Mucosa of descending colon (tissue), 3 donors: ENCODE results near the gene MEGF11. TPM values are rescaled to one million over a fixed set of nuclear protein-coding genes. Genes with fewer than 3 reads are reported as not detected.

Experiments
- ATAC-seq: fragments of 200-7000 bp; cut with Tn5 transposase; one replicate; pipeline ENCODE4 v1.9.1; 2020; ENCODE audit warnings: mild to moderate bottlenecking, moderate library complexity
- DNase-seq, 3 donors: peaks; one replicate each; pipeline ENCODE4 v3.0.0-alpha.2; 2020
- H3K36me3 ChIP-seq: fragments of 200-600 bp; one replicate; pipeline ENCODE4 v1.8.0; 2021; ENCODE audit warnings: low read depth, mild to moderate bottlenecking
- H3K4me1 ChIP-seq: fragments of 200-600 bp; one replicate; pipeline ENCODE4 v1.8.0; 2021; ENCODE audit warnings: low read depth, mild to moderate bottlenecking
- H3K4me3 ChIP-seq: fragments of 200-600 bp; one replicate; pipeline ENCODE4 v1.8.0; 2021; ENCODE audit warnings: mild to moderate bottlenecking
- H3K9me3 ChIP-seq: fragments of 200-600 bp; one replicate; pipeline ENCODE4 v1.8.0; 2021; ENCODE audit warnings: mild to moderate bottlenecking
- intact Hi-C, 2 donors: fragments of 100-400 bp; cut with DNase I in 1 of 2; cut with micrococcal nuclease in 1 of 2; formaldehyde crosslinking; loops; one replicate each; pipeline versions ENCODE4 v1.11.0 to v1.11.1; 2022; cut with DNase I, micrococcal nuclease
- total RNA-seq, 3 donors: library from RNA; stranded (reverse); fragmentation: NEBNext Ultra II Directional in 2 of 3; extraction: Animal tissue kit (Norgen Biotek cat#: 25700) in 2 of 3; gene quantifications; one replicate each; pipeline versions ENCODE4 v1.2.1 to v1.2.4, GENCODE V29; 2021 to 2023
- TF ChIP-seq, protein P1 (sequence below): fragments of 200-600 bp; IDR thresholded peaks from one replicate; pipeline ENCODE4 v1.8.0; 2022; ENCODE audit warnings: antibody characterized with exemption, mild to moderate bottlenecking
- donor health status: DM: no; HTN: no; CAD: no; lungs with moderate emphysema.
- donor health status: DM: no; HTN: no; CAD: no.
- donor health status: DM: no; HTN: yes; CAD: no.

Gene MEGF11
- total RNA-seq, 3 donors from 2014 or later: 0.12 to 0.29 (median 0.19) TPM

DNA sequence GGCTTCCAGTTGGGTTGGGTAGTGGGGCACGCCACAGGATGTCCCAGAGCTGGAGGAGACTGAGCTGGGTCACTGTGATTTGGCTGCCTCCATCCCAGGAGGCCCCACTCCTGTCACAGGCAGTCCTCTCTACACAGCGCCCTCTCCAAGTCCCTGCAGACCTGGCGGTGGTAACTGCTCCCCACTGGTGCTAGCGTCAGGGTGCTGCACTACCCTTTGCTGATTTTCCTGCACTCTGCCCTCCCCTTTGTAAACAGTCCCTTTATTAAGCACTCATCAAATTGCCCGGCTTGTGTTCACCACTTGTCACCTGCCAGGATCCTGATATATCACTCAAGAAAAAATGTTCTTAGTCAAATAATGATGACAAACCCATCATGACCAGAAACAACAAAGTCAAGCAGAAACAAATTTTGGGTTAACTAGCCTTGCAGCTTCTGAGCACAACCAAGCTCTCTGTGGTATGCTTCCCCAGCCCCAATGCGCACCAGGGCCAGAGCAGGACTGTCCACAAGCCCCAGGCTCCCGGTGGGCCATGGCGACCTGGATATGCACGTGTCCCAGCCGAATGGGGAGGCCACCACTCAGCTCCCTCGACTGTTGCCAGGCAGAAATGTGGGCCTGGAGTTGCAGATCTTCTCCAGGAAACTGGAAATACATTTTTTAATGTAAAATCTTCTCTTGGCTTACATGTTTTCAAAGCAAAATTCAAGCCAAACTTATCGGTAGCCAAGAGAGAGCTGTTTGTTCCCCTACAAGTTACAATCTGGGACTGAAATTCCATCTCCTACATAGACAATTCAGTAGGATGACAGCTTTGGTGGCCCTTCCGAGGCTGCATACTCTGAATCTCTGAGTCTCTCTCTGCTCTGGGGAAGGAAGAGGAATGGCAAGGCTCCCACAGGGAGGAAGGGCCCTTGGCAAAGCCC, 24.5 kb downstream of the MEGF11 start:
- H3K9me3 ChIP-seq: no peaks in the 10 kb centered on the region
- TF ChIP-seq, protein P1, sequence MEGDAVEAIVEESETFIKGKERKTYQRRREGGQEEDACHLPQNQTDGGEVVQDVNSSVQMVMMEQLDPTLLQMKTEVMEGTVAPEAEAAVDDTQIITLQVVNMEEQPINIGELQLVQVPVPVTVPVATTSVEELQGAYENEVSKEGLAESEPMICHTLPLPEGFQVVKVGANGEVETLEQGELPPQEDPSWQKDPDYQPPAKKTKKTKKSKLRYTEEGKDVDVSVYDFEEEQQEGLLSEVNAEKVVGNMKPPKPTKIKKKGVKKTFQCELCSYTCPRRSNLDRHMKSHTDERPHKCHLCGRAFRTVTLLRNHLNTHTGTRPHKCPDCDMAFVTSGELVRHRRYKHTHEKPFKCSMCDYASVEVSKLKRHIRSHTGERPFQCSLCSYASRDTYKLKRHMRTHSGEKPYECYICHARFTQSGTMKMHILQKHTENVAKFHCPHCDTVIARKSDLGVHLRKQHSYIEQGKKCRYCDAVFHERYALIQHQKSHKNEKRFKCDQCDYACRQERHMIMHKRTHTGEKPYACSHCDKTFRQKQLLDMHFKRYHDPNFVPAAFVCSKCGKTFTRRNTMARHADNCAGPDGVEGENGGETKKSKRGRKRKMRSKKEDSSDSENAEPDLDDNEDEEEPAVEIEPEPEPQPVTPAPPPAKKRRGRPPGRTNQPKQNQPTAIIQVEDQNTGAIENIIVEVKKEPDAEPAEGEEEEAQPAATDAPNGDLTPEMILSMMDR: no peak
- DNase-seq: no peak
- intact Hi-C loops: no loop called here
- no peaks in the 10 kb centered on the region for H3K4me1 ChIP-seq
- no peaks in the 10 kb centered on the region for H3K36me3 ChIP-seq
- no peak for ATAC-seq
- H3K4me3 ChIP-seq: no peak overlapping the region

DNA sequence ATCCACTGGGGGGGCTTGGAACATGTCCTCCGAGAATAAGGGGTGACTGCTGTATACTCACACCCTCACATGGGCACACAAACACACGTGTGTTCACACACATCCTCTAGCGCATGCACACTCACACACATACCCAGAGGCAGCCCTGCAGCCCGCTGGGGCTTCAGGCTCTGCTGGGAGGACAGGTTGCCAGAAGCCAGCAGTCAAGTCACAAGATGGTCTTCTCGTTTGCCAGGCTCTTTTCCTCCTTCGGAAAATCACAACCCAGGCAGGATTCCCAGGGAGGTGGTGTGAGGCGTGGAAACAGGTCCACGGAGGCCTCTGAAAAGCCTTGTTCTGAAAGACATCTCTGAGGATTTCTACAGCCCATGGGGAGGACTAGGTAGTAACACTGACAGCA, 26.8 kb downstream of the MEGF11 start:
- Histone ChIP-seq H3K9me3 (no peaks in the 10 kb centered on the region), H3K4me3 (no peak overlapping the region), H3K36me3 (no peaks in the 10 kb centered on the region), H3K4me1 (no peaks in the 10 kb centered on the region)
- DNase-seq: no peak
- TF ChIP-seq, protein P1: no peak
- intact Hi-C loops: no loop called here
- no peak for ATAC-seq

DNA sequence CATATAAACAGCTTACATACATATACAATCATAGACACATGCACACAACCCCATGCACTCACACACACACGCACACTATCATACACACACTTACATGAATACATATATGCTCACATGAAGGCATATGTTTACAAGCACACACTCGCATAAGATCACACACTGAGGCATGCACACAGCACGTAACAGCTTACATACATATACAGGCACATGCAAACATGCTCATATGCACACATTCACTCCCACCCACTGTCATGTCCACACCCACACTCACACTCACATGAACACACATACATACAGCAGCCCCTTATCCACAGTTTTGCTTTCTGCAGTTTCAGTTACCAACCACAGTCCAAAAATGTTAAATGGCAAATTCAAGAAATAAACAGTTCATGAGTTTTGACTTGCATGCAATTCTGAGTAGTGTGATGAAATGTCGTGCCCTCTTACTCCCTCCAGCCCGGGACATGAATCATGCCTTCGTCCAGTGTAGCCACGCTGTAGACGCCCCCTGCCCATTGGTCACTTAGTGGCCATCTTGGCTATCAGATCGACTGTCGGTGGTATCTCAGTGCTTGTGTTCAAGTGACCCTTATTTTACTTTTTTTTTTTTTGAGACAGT, 27.8 kb downstream of the MEGF11 start:
- DNase-seq (no peak), ATAC-seq (no peak)
- Histone ChIP-seq H3K9me3 (no peaks in the 10 kb centered on the region), H3K36me3 (no peaks in the 10 kb centered on the region), H3K4me1 (no peaks in the 10 kb centered on the region), H3K4me3 (no peak overlapping the region)
- TF ChIP-seq, protein P1: no peak
- intact Hi-C loops: no loop called here

DNA sequence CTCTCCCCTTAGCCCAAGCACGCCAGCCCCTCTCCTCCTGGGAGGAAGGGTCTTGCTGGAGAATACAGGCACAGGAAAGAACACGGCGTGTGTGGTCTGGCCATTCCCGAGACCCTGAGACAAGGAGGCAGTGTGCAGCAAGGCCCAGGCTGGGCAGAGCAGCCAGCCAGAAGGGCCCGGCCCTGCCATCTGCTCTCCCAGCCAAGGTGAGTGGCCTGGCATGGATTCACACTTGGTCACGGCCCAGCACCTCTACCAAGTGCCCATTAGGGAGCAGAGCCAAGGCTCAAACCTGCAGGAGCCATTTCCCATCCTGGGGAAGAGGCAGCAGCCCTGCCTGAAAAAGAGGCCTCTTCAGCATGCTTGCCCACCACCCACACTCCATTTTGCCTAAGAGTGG, 28.6 kb downstream of the MEGF11 start:
- ATAC-seq (no peak), DNase-seq (no peak)
- intact Hi-C loops: no loop called here
- no peaks in the 10 kb centered on the region for H3K9me3 ChIP-seq
- H3K4me3 ChIP-seq: no peak overlapping the region
- no peaks in the 10 kb centered on the region for H3K36me3 ChIP-seq
- TF ChIP-seq, protein P1: no peak
- no peaks in the 10 kb centered on the region for H3K4me1 ChIP-seq

DNA sequence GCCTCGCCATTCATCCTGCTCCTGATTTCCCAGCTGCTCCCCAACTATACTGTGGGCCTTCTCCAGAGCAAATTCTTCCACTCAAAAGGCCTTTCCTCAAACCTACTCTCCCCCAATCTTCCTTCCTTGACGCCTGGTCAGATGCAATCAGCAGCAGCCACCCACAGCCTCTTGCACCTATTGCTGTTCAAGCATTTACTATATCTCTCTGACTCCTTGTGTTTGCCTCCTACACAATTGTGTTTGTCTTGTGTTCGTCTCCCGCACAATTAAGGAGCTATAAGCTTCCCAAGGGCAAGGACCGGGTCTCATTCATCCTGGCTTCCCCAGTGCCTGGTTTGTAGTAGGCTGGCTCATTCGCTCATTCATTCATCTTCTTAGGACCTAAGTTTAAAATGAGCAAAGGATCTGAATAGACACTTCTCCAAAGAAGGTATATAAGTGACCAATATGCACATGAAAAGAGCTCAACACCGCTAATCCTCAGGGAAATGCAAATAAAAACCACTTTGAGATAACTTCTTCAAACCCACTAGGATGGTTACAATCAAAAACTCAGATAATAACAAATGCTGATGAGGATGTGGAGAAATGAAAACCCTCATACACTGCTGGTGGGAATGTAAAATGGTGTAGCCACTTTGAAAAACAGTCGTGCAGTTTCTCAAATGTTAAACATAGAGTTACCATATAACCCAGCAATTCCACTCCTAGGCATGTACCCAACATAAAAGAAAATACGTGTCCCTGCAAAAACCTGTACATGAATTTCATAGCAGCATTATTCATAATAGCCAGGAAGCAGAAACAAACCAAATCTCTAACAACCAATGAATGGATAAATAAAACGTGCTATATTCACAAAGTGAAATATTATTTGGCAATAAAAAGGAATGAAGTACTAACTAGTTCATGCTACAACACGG, 31.0 kb downstream of the MEGF11 start:
- H3K36me3 ChIP-seq: no peaks in the 10 kb centered on the region
- no peak for DNase-seq
- no peak overlapping the region for H3K4me3 ChIP-seq
- intact Hi-C loops: no loop called here
- no peaks in the 10 kb centered on the region for H3K4me1 ChIP-seq
- no peak for ATAC-seq
- TF ChIP-seq, protein P1: no peak
- no peaks in the 10 kb centered on the region for H3K9me3 ChIP-seq
